Epithelial cell of esophagus (primary cell): ENCODE results near the gene YY2.

ENCODE experiments used
- DNase-seq: peaks from one replicate; pipeline ENCODE4 v3.0.0; 2010; ENCODE audit warnings: low read depth
- H3K4me3 ChIP-seq: 2 replicates; pipeline ENCODE4 v1.5.1; 2011; ENCODE audit warnings: mild to moderate bottlenecking, low read length, control low read depth
- CTCF ChIP-seq: IDR thresholded peaks from 2 replicates; pipeline ENCODE4 v1.5.1; 2011; ENCODE audit warnings: low read depth, mild to moderate bottlenecking, low read length, control low read depth, inconsistent platforms; ENCODE audit not compliant: insufficient read depth; ENCODE audit errors: missing control alignments

The YY2 gene

GRCh38 chrX:21821875-21822274, 33.9 kb upstream of the YY2 start:
- no peak overlapping the region for H3K4me3 ChIP-seq
- TF ChIP-seq CTCF: no peak

GRCh38 chrX:21831496-21831895, 24.3 kb upstream of the YY2 start:
- no peak overlapping the region for H3K4me3 ChIP-seq
- no peak for DNase-seq
- no peak for TF ChIP-seq CTCF

More at GRCh38 chrX:21821875-21822274, 33.9 kb upstream of the YY2 start:
- DNase-seq: no peak

GRCh38 chrX:21837056-21837455, 18.7 kb upstream of the YY2 start:
- no peak for TF ChIP-seq CTCF

GRCh38 chrX:21838937-21839333, 16.9 kb upstream of the YY2 start:
- DNase-seq: peak; percentile 6
- no peak for TF ChIP-seq CTCF
- H3K4me3 ChIP-seq: peak overlapping the region; percentile 69

More at GRCh38 chrX:21837056-21837455, 18.7 kb upstream of the YY2 start:
- DNase-seq: no peak
- H3K4me3 ChIP-seq: no peak overlapping the region

GRCh38 chrX:21839334-21840192, 16.2 kb upstream of the YY2 start, which contains the start of gene MBTPS2:
MBTPS2 (plus strand) TSS chrX:21839617; CDS start chrX:21839735, 118 bp downstream.
- peak; percentile 28 for TF ChIP-seq CTCF
- peak; percentile 89 for DNase-seq
- peak within 1 kb of the TSS; percentile 69 for H3K4me3 ChIP-seq

GRCh38 chrX:21840193-21840545, 15.6 kb upstream of the YY2 start:
- TF ChIP-seq CTCF: no peak
- DNase-seq: peak; percentile 0
- peak overlapping the region; percentile 69 for H3K4me3 ChIP-seq

- DNase-seq: no peak
- no peak overlapping the region for H3K4me3 ChIP-seq
- no peak for TF ChIP-seq CTCF
Observed at GRCh38 chrX:21843179-21843578, 12.6 kb upstream of the YY2 start.
